Fibroblast of gingiva (primary cell): ENCODE data around the gene SCAF1.

ENCODE experiments used
- DNase-seq: peaks from one replicate; pipeline ENCODE4 v3.0.0-alpha.2; 2011; ENCODE audit warnings: low read depth

SCAF1 gene

GRCh38 chr19:49665036-49665350 is 23.0 kb downstream of the SCAF1 start:
- no peak for DNase-seq

- DNase-seq = peak; percentile 94
These were observed 23.5 kb downstream of the SCAF1 start, which contains the start of the genes BCL2L12 and IRF3 for GRCh38 chr19:49665351-49666119. Gene BCL2L12 (plus strand): TSS chr19:49665933. CDS start chr19:49666693, 760 bp downstream. Gene IRF3 (minus strand): TSS chr19:49665857. CDS start chr19:49664838, 1,019 bp downstream.

GRCh38 chr19:49666120-49666444 is 24.1 kb downstream of the SCAF1 start:
- DNase-seq = no peak

GRCh38 chr19:49667473-49667872 is 25.5 kb downstream of the SCAF1 start:
- no peak for DNase-seq

- DNase-seq = no peak
These were observed 27.5 kb downstream of the SCAF1 start for GRCh38 chr19:49669516-49669915.

- peak; percentile 45 for DNase-seq
These were observed 30.3 kb downstream of the SCAF1 start for GRCh38 chr19:49672131-49672919.

GRCh38 chr19:49676136-49676783 is 34.3 kb downstream of the SCAF1 start:
- DNase-seq = peak; percentile 93

- DNase-seq = peak; percentile 100
These were observed 34.8 kb downstream of the SCAF1 start for GRCh38 chr19:49676784-49677230.

GRCh38 chr19:49677231-49677900 is 35.4 kb downstream of the SCAF1 start, which contains the start of gene PRMT1:
Gene PRMT1 (plus strand): TSS chr19:49677271. CDS start chr19:49677281, 10 bp downstream.
- no peak for DNase-seq

- DNase-seq = peak; percentile 32
These were observed 36.1 kb downstream of the SCAF1 start for GRCh38 chr19:49677901-49678674.

GRCh38 chr19:49678985-49679770 is 37.2 kb downstream of the SCAF1 start:
- DNase-seq = no peak

GRCh38 chr19:49679771-49680413 is 37.9 kb downstream of the SCAF1 start:
- no peak for DNase-seq

GRCh38 chr19:49680421-49681351 is 38.7 kb downstream of the SCAF1 start:
- peak; percentile 74 for DNase-seq

- no peak for DNase-seq
These were observed 39.8 kb downstream of the SCAF1 start for GRCh38 chr19:49681830-49682229.

GRCh38 chr19:49682274-49682673 is 40.3 kb downstream of the SCAF1 start:
- DNase-seq = peak; percentile 38

GRCh38 chr19:49683814-49684250 is 41.8 kb downstream of the SCAF1 start:
- DNase-seq = no peak

GRCh38 chr19:49684251-49684982 is 42.4 kb downstream of the SCAF1 start:
- DNase-seq = no peak

GRCh38 chr19:49684983-49685553 is 43.1 kb downstream of the SCAF1 start:
- DNase-seq = no peak
